Neural progenitor cell (in vitro differentiated cells): ENCODE data around the gene CRY1.

Experiments
- EZH2 ChIP-seq: fragments of 200-600 bp; sonication (generic); IDR thresholded peaks from 2 replicates; pipeline ENCODE4 v1.6.1; 2017; ENCODE audit warnings: antibody characterized with exemption, mild to moderate bottlenecking, moderate library complexity
- TF ChIP-seq, protein P1 (sequence below): fragments of 200-600 bp; sonication (generic); IDR thresholded peaks from 2 replicates; pipeline ENCODE4 v1.5.1; 2017; ENCODE audit warnings: antibody characterized with exemption, mild to moderate bottlenecking

DNA sequence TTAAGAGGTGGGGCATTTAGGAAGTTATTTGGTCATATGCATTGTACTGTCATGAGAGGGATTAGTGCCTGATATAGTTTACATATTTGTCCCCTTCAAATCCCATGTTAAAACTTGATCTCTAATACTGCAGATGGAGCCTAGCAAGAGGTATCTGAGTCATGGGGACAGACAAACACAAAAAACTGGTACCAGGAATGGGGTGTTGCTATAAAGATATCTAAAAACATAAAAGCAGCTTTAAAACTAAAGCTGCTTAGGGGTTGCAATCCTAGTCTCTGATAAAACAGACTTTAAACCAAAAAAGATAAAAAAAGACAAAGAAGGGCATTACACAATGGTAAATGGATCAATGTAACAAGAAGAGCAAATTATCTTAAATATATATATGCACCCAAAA is 11.6 kb downstream of the CRY1 start:
- TF ChIP-seq, protein P1, sequence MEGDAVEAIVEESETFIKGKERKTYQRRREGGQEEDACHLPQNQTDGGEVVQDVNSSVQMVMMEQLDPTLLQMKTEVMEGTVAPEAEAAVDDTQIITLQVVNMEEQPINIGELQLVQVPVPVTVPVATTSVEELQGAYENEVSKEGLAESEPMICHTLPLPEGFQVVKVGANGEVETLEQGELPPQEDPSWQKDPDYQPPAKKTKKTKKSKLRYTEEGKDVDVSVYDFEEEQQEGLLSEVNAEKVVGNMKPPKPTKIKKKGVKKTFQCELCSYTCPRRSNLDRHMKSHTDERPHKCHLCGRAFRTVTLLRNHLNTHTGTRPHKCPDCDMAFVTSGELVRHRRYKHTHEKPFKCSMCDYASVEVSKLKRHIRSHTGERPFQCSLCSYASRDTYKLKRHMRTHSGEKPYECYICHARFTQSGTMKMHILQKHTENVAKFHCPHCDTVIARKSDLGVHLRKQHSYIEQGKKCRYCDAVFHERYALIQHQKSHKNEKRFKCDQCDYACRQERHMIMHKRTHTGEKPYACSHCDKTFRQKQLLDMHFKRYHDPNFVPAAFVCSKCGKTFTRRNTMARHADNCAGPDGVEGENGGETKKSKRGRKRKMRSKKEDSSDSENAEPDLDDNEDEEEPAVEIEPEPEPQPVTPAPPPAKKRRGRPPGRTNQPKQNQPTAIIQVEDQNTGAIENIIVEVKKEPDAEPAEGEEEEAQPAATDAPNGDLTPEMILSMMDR = no peak
- TF ChIP-seq EZH2 = no peak
